ENCODE data around the gene SERINC5.
"Not testable (repeated sequence)": the region's sequence is repeated elsewhere in the genome, so short reads cannot be mapped to it uniquely, and the experiment has no call there.

The SERINC5 gene

DNA sequence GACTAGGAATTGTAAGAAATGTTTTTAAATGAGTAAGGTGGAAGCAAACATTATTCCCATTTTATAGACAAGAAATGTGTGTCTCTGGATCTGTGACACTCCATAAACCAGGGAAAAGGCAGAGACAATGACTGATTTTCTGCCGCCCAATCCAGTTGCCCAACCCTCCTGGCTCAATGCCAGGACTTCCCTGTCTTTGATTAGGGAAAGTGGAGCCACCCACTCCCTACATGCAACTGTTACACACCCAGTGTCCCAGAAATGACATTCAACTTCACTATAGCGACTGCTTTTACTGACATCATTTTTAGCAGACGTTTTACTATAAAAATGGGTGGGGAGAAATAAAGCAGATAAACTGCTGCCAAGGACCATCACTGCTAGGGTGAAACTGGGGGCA lies 141.0 kb downstream of the SERINC5 start:
- H3K4me3 Mint-ChIP-seq: no peak overlapping the region
- peaks cover 29% of the 10 kb centered on the region for H3K36me3 Mint-ChIP-seq (ENCODE audit: low read depth)
- intact Hi-C loops (cut with micrococcal nuclease): no loop called here
- H3K27me3 Mint-ChIP-seq: peaks cover 1% of the 10 kb centered on the region
- peaks cover 32% of the 10 kb centered on the region for H3K4me1 Mint-ChIP-seq (ENCODE audit: low read depth)
- peak overlapping the region; percentile 64 for H3K27ac Mint-ChIP-seq
- peaks cover 29% of the 10 kb centered on the region for H3K9me3 Mint-ChIP-seq

DNA sequence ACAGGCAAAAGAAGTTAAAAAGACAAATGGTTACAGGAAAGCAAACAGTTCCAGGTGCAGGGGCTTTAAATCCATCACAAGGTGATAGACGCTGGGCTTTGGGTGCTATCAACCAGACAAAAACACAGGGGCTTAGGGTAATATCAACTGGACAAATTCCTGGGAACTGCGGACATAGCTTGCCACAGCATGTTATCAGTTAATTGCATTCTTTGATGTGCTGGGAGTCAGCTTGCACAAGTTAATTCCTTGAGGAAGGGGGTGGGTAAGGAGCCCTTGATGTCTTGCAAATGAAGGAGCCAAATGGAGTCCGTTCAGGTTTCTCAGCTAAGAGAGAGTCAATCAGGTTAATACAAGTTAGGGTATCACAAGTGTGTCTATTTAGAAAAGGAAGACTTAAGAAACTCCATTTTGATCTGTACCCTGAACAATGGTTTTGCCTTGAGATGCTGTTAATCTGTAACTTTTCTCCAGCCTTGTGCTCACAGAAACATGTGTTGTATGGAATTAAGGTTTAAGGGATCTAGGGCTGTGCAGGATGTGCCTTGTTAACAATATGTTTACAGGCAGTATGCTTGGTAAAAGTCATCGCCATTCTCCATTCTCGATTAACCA lies 144.4 kb downstream of the SERINC5 start:
- not testable (repeated sequence) for H3K27ac Mint-ChIP-seq
- peaks cover 54% of the 10 kb centered on the region for H3K4me1 Mint-ChIP-seq (ENCODE audit: low read depth)

GRCh38 chr5:80109646-80110478 lies 146.0 kb downstream of the SERINC5 start:
- Mint-ChIP-seq H3K27ac (peak overlapping the region; percentile 62), H3K4me3 (no peak overlapping the region), H3K27me3 (peaks cover 1% of the 10 kb centered on the region), H3K9me3 (peaks cover 30% of the 10 kb centered on the region), H3K4me1 (ENCODE audit: low read depth) (peaks cover 58% of the 10 kb centered on the region), H3K36me3 (ENCODE audit: low read depth) (peaks cover 19% of the 10 kb centered on the region)
- intact Hi-C loops (cut with micrococcal nuclease): no loop called here

More for the DNA sequence above, 144.4 kb downstream of the SERINC5 start:
- intact Hi-C loops (cut with micrococcal nuclease); H3K4me3 Mint-ChIP-seq; H3K27me3 Mint-ChIP-seq: not testable (repeated sequence)
- Mint-ChIP-seq H3K36me3 (ENCODE audit: low read depth) (peaks cover 23% of the 10 kb centered on the region), H3K9me3 (peaks cover 27% of the 10 kb centered on the region)

- H3K27me3 Mint-ChIP-seq: peaks cover 1% of the 10 kb centered on the region
- no peak overlapping the region for H3K4me3 Mint-ChIP-seq
- H3K36me3 Mint-ChIP-seq (ENCODE audit: low read depth): no peaks in the 10 kb centered on the region
- H3K27ac Mint-ChIP-seq: peak overlapping the region; percentile 44
- H3K9me3 Mint-ChIP-seq: peaks cover 11% of the 10 kb centered on the region
- intact Hi-C loops (cut with micrococcal nuclease): no loop called here
- peaks cover 68% of the 10 kb centered on the region for H3K4me1 Mint-ChIP-seq (ENCODE audit: low read depth)
These were observed 148.9 kb downstream of the SERINC5 start for GRCh38 chr5:80106916-80107315.

- H3K36me3 Mint-ChIP-seq (ENCODE audit: low read depth): no peaks in the 10 kb centered on the region
- no peak overlapping the region for H3K4me3 Mint-ChIP-seq
- peaks cover 63% of the 10 kb centered on the region for H3K4me1 Mint-ChIP-seq (ENCODE audit: low read depth)
- intact Hi-C loops (cut with micrococcal nuclease): no loop called here
- peaks cover 4% of the 10 kb centered on the region for H3K27me3 Mint-ChIP-seq
- H3K27ac Mint-ChIP-seq: peak overlapping the region; percentile 44
- peaks cover 11% of the 10 kb centered on the region for H3K9me3 Mint-ChIP-seq
These were observed 150.0 kb downstream of the SERINC5 start for GRCh38 chr5:80105698-80106439.

DNA sequence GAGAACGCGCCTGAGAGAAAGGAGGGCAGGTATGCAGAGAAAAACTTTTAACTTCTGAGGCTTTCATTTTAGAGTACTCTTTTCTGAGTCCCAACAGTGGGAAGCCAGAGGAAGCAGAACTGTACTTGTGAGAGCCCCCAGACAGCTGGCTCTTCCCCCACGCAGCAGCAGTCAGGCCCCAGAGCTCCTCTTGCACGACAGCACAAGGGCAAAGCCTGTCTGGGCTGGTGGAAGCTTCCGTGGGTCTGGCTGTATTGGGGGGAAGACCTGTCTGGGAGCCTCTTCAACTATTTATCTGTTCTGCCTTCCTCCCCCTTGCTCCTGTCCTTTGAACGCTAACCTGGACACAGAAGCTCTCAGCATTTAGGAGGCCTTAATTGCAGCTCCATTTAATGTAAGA lies 152.5 kb downstream of the SERINC5 start:
- Mint-ChIP-seq H3K4me3 (no peak overlapping the region), H3K36me3 (ENCODE audit: low read depth) (no peaks in the 10 kb centered on the region), H3K27me3 (peaks cover 3% of the 10 kb centered on the region), H3K4me1 (ENCODE audit: low read depth) (peaks cover 42% of the 10 kb centered on the region), H3K27ac (peak overlapping the region; percentile 64), H3K9me3 (peaks cover 11% of the 10 kb centered on the region)
- intact Hi-C loops (cut with micrococcal nuclease): no loop called here

DNA sequence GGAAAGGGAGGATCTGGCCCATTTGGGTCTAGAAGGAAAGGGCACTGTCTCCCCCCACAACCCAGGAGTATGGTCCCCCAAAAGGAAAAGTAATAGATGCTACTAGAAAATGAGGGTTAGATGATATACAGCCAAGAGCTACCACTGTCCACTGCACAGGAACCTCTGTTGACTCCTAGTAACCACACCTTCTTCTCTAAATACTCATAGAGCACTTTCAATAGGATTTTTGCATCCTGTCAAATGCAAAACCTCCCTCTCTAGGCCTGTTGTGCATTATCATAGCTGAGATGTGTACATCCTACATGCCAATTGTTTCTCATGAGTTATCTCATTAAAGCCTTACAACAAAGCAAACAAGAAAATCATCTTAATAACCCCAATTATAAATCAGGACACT lies 153.9 kb downstream of the SERINC5 start:
- Mint-ChIP-seq H3K9me3 (peaks cover 9% of the 10 kb centered on the region), H3K36me3 (ENCODE audit: low read depth) (no peaks in the 10 kb centered on the region), H3K4me3 (no peak overlapping the region), H3K27me3 (peaks cover 3% of the 10 kb centered on the region), H3K27ac (no peak overlapping the region), H3K4me1 (ENCODE audit: low read depth) (peaks cover 41% of the 10 kb centered on the region)
- intact Hi-C loops (cut with micrococcal nuclease): no loop called here

DNA sequence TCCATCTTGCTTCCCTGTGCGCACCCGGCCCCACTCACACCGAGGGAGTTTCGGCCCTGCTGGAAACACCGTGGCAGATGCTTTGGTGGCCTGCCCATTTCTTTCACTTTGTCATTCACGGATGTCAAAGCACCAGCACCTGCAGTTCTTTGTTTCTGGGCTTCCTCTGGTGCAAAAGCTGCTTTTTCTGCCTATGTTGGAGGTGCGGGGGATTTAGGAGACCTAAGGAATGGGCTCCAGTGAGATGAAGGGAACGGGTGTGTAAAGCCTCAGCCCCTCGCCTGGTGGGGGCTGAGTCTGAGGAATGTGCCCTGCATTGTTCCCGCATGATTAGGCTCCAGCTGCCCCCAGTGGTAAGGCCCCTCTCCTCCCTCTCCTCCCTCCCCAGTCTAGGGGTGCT lies 158.4 kb downstream of the SERINC5 start:
- H3K4me1 Mint-ChIP-seq (ENCODE audit: low read depth): peaks cover 16% of the 10 kb centered on the region
- no peaks in the 10 kb centered on the region for H3K9me3 Mint-ChIP-seq
- H3K4me3 Mint-ChIP-seq: no peak overlapping the region
- H3K27me3 Mint-ChIP-seq: peaks cover 3% of the 10 kb centered on the region
- intact Hi-C loops (cut with micrococcal nuclease): no loop called here
- peak overlapping the region; percentile 2 for H3K27ac Mint-ChIP-seq
- H3K36me3 Mint-ChIP-seq (ENCODE audit: low read depth): no peaks in the 10 kb centered on the region

GRCh38 chr5:80094236-80094738 lies 161.6 kb downstream of the SERINC5 start:
- Mint-ChIP-seq H3K27me3 (no peaks in the 10 kb centered on the region), H3K36me3 (ENCODE audit: low read depth) (no peaks in the 10 kb centered on the region), H3K4me3 (no peak overlapping the region), H3K27ac (peak overlapping the region; percentile 30), H3K4me1 (ENCODE audit: low read depth) (peaks cover 20% of the 10 kb centered on the region), H3K9me3 (no peaks in the 10 kb centered on the region)
- intact Hi-C loops (cut with micrococcal nuclease): loop anchor here (5.0 kb wide), 3 partner anchors 33 to 163 kb away; partner anchors contain the start of gene SERINC5

DNA sequence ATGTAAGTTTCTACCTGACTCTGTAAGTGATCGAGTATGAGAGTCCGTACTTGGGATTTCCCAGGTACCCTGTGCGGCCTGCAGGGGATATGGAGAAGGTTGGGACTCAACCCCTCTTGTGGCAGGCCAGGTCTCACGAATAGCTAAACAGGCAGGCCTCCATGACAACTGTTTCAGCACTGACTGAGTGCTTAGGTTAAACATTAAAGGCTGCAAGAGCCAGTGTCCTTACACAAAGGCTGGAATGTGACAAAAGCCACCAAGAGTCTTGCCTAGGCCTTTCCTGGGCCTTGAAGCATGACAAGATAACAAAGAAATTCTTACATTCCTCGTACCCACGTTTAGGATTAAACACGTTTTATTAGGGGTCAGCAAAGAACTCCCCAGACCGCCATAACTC lies 162.1 kb downstream of the SERINC5 start:
- Mint-ChIP-seq H3K27ac (no peak overlapping the region), H3K27me3 (no peaks in the 10 kb centered on the region), H3K9me3 (no peaks in the 10 kb centered on the region), H3K36me3 (ENCODE audit: low read depth) (no peaks in the 10 kb centered on the region), H3K4me3 (no peak overlapping the region), H3K4me1 (ENCODE audit: low read depth) (peaks cover 20% of the 10 kb centered on the region)
- intact Hi-C loops (cut with micrococcal nuclease): loop anchor here (5.0 kb wide), 3 partner anchors 34 to 164 kb away; partner anchors contain the start of gene SERINC5

DNA sequence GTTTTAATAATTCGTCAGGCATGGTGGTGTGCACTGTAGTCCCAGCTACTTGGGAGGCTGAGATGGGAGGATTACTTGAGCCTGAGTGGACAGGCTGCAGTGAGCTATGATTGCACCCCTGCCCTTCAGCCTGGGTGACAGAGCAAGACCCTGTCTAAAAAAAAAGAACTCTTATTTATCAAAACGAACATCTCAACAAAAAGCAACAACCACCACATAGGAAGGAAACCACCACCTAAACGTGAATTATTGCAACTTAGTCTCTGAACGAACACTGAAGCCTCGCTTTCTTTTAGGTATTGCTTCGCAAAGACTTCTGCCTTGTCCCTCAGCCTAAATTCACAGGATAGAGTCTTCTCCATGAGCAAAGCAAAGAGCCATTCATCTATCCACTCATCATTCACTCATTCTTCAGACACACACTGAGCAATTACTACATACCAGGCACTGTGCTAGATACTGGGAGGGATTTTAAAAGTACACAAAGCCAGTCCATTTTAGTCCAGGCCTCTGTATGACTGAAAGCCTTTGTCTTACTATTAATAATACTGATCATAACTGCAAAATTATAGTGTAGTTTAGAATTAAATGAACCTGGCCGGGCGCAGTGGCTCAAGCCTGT lies 163.3 kb downstream of the SERINC5 start:
- no peaks in the 10 kb centered on the region for H3K36me3 Mint-ChIP-seq (ENCODE audit: low read depth)
- no peak overlapping the region for H3K4me3 Mint-ChIP-seq
- intact Hi-C loops (cut with micrococcal nuclease): loop anchor here (5.0 kb wide), 3 partner anchors 35 to 165 kb away; partner anchors contain the start of gene SERINC5
- peak overlapping the region; percentile 66 for H3K27ac Mint-ChIP-seq
- no peaks in the 10 kb centered on the region for H3K9me3 Mint-ChIP-seq
- no peaks in the 10 kb centered on the region for H3K27me3 Mint-ChIP-seq
- peaks cover 14% of the 10 kb centered on the region for H3K4me1 Mint-ChIP-seq (ENCODE audit: low read depth)

DNA sequence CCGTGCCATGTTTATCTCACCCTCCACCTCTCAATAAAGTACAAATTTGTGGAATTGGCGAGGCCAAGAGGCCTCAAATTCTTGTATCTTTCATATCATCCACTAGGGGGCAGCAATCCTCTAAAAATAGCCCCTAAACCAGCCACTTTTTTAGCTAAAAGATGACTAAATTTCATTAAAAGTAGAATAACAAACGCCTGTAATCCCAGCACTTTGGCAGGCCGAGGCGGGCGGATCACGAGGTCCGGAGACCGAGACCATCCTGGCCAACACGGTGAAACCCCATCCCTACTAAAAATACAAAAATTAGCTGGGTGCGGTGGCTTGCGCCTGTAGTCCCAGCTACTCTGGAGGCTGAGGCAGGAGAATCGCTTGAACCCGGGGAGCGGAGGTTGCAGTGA lies 164.1 kb downstream of the SERINC5 start:
- H3K4me3 Mint-ChIP-seq; H3K27me3 Mint-ChIP-seq; H3K9me3 Mint-ChIP-seq; H3K36me3 Mint-ChIP-seq (ENCODE audit: low read depth): not testable (repeated sequence)
- Mint-ChIP-seq H3K27ac (peak overlapping the region; percentile 66), H3K4me1 (ENCODE audit: low read depth) (peaks cover 14% of the 10 kb centered on the region)
- intact Hi-C loops (cut with micrococcal nuclease): loop anchor here (1.0 to 5.0 kb wide), 4 partner anchors 36 to 216 kb away; partner anchors contain the start of gene SERINC5

DNA sequence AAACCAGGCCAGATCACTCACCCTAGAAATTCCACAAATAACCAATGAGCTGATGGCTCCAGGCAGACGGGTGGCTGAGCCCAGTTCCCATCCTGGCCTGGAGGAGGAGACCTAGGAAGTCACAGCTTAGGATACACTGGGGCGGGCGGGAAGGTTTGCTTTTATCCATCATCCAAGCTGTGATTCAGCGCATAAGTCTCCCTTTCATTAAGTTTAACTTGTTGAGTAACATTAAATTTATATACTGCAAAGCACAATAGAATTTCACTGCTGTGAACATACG lies 165.0 kb downstream of the SERINC5 start:
- H3K4me1 Mint-ChIP-seq (ENCODE audit: low read depth): peaks cover 14% of the 10 kb centered on the region

More for the DNA sequence above, 165.0 kb downstream of the SERINC5 start:
- no peaks in the 10 kb centered on the region for H3K36me3 Mint-ChIP-seq (ENCODE audit: low read depth)
- no peaks in the 10 kb centered on the region for H3K27me3 Mint-ChIP-seq
- H3K4me3 Mint-ChIP-seq: no peak overlapping the region
- intact Hi-C loops (cut with micrococcal nuclease): loop anchor here (1.0 to 5.0 kb wide), 4 partner anchors 36 to 216 kb away; partner anchors contain the start of gene SERINC5
- H3K27ac Mint-ChIP-seq: no peak overlapping the region
- H3K9me3 Mint-ChIP-seq: no peaks in the 10 kb centered on the region

Measured in dendritic cell treated with granulocyte-macrophage colony-stimulating factor and Interleukin-4, amounts not matched to agents 40 ng/mL and 50 ng/mL, for 4 days (primary cell).